IMR-90 (cell line): ENCODE results near the gene SLC9A1. TPM values are rescaled to one million over a fixed set of nuclear protein-coding genes. Genes with fewer than 3 reads are reported as not detected.

Experiments
- ATAC-seq: fragments of 200-7000 bp; cut with Tn5 transposase; 2 replicates; pipeline ENCODE4 v1.9.1; 2020; ENCODE audit warnings: low read depth, mild to moderate bottlenecking, moderate library complexity
- BruUV-seq: library from RNA; stranded (reverse); fragments of 400-500 nt; replicated peaks from 2 replicates; lab custom pipeline; 2021; lab: Mats Ljungman, UMichigan
- CTCF ChIA-PET: fragments of 300-600 bp; formaldehyde crosslinking; extraction: SDS; loops from one replicate; lab custom pipeline; 2021; ENCODE audit warnings: antibody characterized with exemption; lab: Yijun Ruan, JAX
- POLR2A ChIA-PET: fragments of 300-600 bp; sonication (Branson Sonifier 250); formaldehyde crosslinking; loops from one replicate; lab custom pipeline; 2022; ENCODE audit warnings: antibody characterized with exemption; ENCODE audit not compliant: unreplicated experiment; lab: Charles Lee
- DNase-seq: peaks from one replicate; pipeline ENCODE4 v3.0.0; 2013
- H2AFZ ChIP-seq: replicated peaks from 2 replicates; pipeline ENCODE3; 2013; ENCODE audit warnings: low read length, mild to moderate bottlenecking; ENCODE audit not compliant: poor library complexity
- H2AK5ac ChIP-seq: 2 replicates; pipeline ENCODE4 v1.6.1; 2013; ENCODE audit warnings: low read depth, low read length, inconsistent platforms
- H2AK9ac ChIP-seq: replicated peaks from 2 replicates; pipeline ENCODE3; 2013; ENCODE audit warnings: mild to moderate bottlenecking, low read depth, low read length, moderate library complexity; ENCODE audit not compliant: poor library complexity
- H2BK120ac ChIP-seq: 2 replicates; pipeline ENCODE4 v1.6.1; 2013; ENCODE audit warnings: low read depth, low read length, inconsistent platforms
- H2BK15ac ChIP-seq: 3 replicates; pipeline ENCODE4 v1.6.1; 2013; ENCODE audit warnings: low read depth, low read length, inconsistent platforms
- H2BK20ac ChIP-seq: 2 replicates; pipeline ENCODE4 v1.6.1; 2013; ENCODE audit warnings: low read depth, mild to moderate bottlenecking, inconsistent platforms, low read length, moderate library complexity
- H2BK5ac ChIP-seq: 2 replicates; pipeline ENCODE4 v1.6.1; 2013; ENCODE audit warnings: mild to moderate bottlenecking, low read depth, low read length, inconsistent platforms; ENCODE audit not compliant: poor library complexity, severe bottlenecking
- H3K14ac ChIP-seq: replicated peaks from 2 replicates; pipeline ENCODE4 v1.6.1; 2013; ENCODE audit warnings: low read depth, low read length, inconsistent platforms
- H3K18ac ChIP-seq: 2 replicates; pipeline ENCODE4 v1.6.1; 2013; ENCODE audit warnings: low read depth, low read length, control low read depth
- H3K23ac ChIP-seq: 2 replicates; pipeline ENCODE4 v1.6.1; 2013; ENCODE audit warnings: low read depth, low read length, inconsistent platforms
- H3K27ac ChIP-seq: 2 replicates; pipeline ENCODE4 v1.5.1; 2013; ENCODE audit warnings: mild to moderate bottlenecking, control low read depth, low read length; ENCODE audit not compliant: insufficient read depth
- H3K27me3 ChIP-seq: 2 replicates; pipeline ENCODE4 v1.6.1; 2013; ENCODE audit warnings: low read length; ENCODE audit not compliant: control insufficient read depth, insufficient read depth
- H3K36me3 ChIP-seq: 2 replicates; pipeline ENCODE4 v1.6.1; 2013; ENCODE audit warnings: low read length, mixed read lengths; ENCODE audit not compliant: control insufficient read depth, insufficient read depth
- H3K4ac ChIP-seq: 2 replicates; pipeline ENCODE4 v1.6.1; 2013; ENCODE audit warnings: low read depth, low read length, inconsistent platforms
- H3K4me1 ChIP-seq: 2 replicates; pipeline ENCODE4 v1.6.1; 2013; ENCODE audit warnings: low read length, mixed read lengths; ENCODE audit not compliant: control insufficient read depth, insufficient read depth
- H3K4me2 ChIP-seq: 2 replicates; pipeline ENCODE4 v1.6.1; 2013; ENCODE audit warnings: low read depth, mild to moderate bottlenecking, control low read depth, low read length, moderate library complexity
- H3K4me3 ChIP-seq: 2 replicates; pipeline ENCODE4 v1.5.1; 2013; ENCODE audit warnings: low read depth, mild to moderate bottlenecking, control low read depth, low read length, moderate library complexity; ENCODE audit not compliant: insufficient read depth
- H3K56ac ChIP-seq: 2 replicates; pipeline ENCODE4 v1.6.1; 2013; ENCODE audit warnings: low read length, inconsistent platforms; ENCODE audit not compliant: insufficient read depth; ENCODE audit errors: extremely low read depth
- H3K79me1 ChIP-seq, 2 experiments: 2 replicates each; pipeline ENCODE4 v1.6.1; 2013; ENCODE audit warnings: low read length in 2 of 2, inconsistent platforms in 1 of 2, low read depth in 1 of 2
- H3K9ac ChIP-seq: 2 replicates; pipeline ENCODE4 v1.6.1; 2013; ENCODE audit warnings: low read depth, low read length, control low read depth
- H3K9me1 ChIP-seq: 2 replicates; pipeline ENCODE4 v1.6.1; 2013; ENCODE audit warnings: low read length, inconsistent platforms; ENCODE audit not compliant: insufficient read depth
- H3K9me3 ChIP-seq: 2 replicates; pipeline ENCODE4 v1.6.1; 2013; ENCODE audit warnings: low read length; ENCODE audit not compliant: control insufficient read depth, insufficient read depth
- H4K20me1 ChIP-seq: 2 replicates; pipeline ENCODE4 v1.6.1; 2013; ENCODE audit warnings: low read length, inconsistent platforms; ENCODE audit not compliant: insufficient read depth
- H4K5ac ChIP-seq: 2 replicates; pipeline ENCODE4 v1.6.1; 2013; ENCODE audit warnings: mild to moderate bottlenecking, low read depth, low read length, control low read depth
- H4K8ac ChIP-seq, 2 experiments: 2 replicates each; pipeline ENCODE4 v1.6.1; 2013; ENCODE audit warnings: low read depth in 2 of 2, low read length in 2 of 2, control low read depth in 1 of 2, inconsistent platforms in 1 of 2
- H4K91ac ChIP-seq: 2 replicates; pipeline ENCODE4 v1.6.1; 2013; ENCODE audit warnings: low read depth, low read length, inconsistent platforms; ENCODE audit not compliant: insufficient read depth
- BHLHE40 ChIP-seq: fragments of 150-350 bp; IDR thresholded peaks from 2 replicates; pipeline ENCODE4 v1.6.1; 2016; ENCODE audit warnings: mild to moderate bottlenecking, low read depth, low read length
- CEBPB ChIP-seq: IDR thresholded peaks from 2 replicates; pipeline ENCODE4 v1.6.1; 2012; ENCODE audit warnings: low read depth, low read length, improper control_type of control experiment
- CHD1 ChIP-seq: IDR thresholded peaks from 2 replicates; pipeline ENCODE4 v1.6.1; 2012; ENCODE audit warnings: low read depth, low read length, improper control_type of control experiment
- CTCF ChIP-seq: conservative IDR thresholded peaks from 2 replicates; pipeline ENCODE4 v1.5.1; 2012; ENCODE audit warnings: mild to moderate bottlenecking, low read depth, low read length, improper control_type of control experiment
- ELK1 ChIP-seq: fragments of 150-350 bp; IDR thresholded peaks from 2 replicates; pipeline ENCODE4 v1.6.1; 2016; ENCODE audit warnings: low read depth, mild to moderate bottlenecking, low read length, moderate library complexity, borderline replicate concordance
- FOS ChIP-seq: fragments of 150-350 bp; IDR thresholded peaks from 2 replicates; pipeline ENCODE4 v1.6.1; 2016; ENCODE audit warnings: low read depth, low read length
- MAFK ChIP-seq: IDR thresholded peaks from 2 replicates; pipeline ENCODE4 v1.6.1; 2012; ENCODE audit warnings: low read depth, low read length, improper control_type of control experiment
- MAZ ChIP-seq: IDR thresholded peaks from 2 replicates; pipeline ENCODE4 v1.6.1; 2012; ENCODE audit warnings: low read depth, mild to moderate bottlenecking, low read length, improper control_type of control experiment, moderate library complexity, borderline replicate concordance
- MXI1 ChIP-seq: IDR thresholded peaks from 2 replicates; pipeline ENCODE4 v1.6.1; 2012; ENCODE audit warnings: low read depth, mild to moderate bottlenecking, low read length, moderate library complexity, borderline replicate concordance
- NFE2L2 ChIP-seq: fragments of 150-350 bp; IDR thresholded peaks from 2 replicates; pipeline ENCODE4 v1.6.1; 2016; ENCODE audit warnings: low read depth, mild to moderate bottlenecking, low read length
- POLR2A ChIP-seq: IDR thresholded peaks from 2 replicates; pipeline ENCODE4 v1.6.1; 2012; ENCODE audit warnings: mild to moderate bottlenecking, low read depth, low read length
- RAD21 ChIP-seq: IDR thresholded peaks from 2 replicates; pipeline ENCODE4 v1.6.1; 2012; ENCODE audit warnings: low read length, improper control_type of control experiment
- RCOR1 ChIP-seq: IDR thresholded peaks from 2 replicates; pipeline ENCODE4 v1.6.1; 2012; ENCODE audit warnings: mild to moderate bottlenecking, low read length, improper control_type of control experiment; ENCODE audit not compliant: insufficient replicate concordance
- RFX5 ChIP-seq: IDR thresholded peaks from 2 replicates; pipeline ENCODE4 v1.8.0; 2012; ENCODE audit warnings: low read depth, mild to moderate bottlenecking, low read length, moderate library complexity
- SMC3 ChIP-seq: fragments of 150-350 bp; IDR thresholded peaks from 2 replicates; pipeline ENCODE4 v1.6.1; 2016; ENCODE audit warnings: low read depth, mild to moderate bottlenecking, antibody characterized with exemption, low read length, moderate library complexity
- USF2 ChIP-seq: fragments of 150-350 bp; IDR thresholded peaks from 2 replicates; pipeline ENCODE4 v1.6.1; 2017; ENCODE audit warnings: mild to moderate bottlenecking, antibody characterized with exemption, low read length, low read depth
- WGBS, 2 experiments: methylation state at CpG; one replicate each; pipeline versions ENCODE4 v1.1.5 to v1.1.7; 2013; ENCODE audit warnings: missing lambda C conversion rate in 2 of 2; ENCODE audit not compliant: insufficient read length in 1 of 2; ENCODE audit errors: extremely low coverage in 2 of 2; 5-methylcytosine and 5-hydroxymethylcytosine counted together
- dilution Hi-C: fragments of 300-500 bp; cut with HindIII; formaldehyde crosslinking; loops from one replicate; pipeline ENCODE4 v1.14.3; 2018; ENCODE audit warnings: low sequenced_read_pairs; ENCODE audit not compliant: unreplicated experiment
- in situ Hi-C: fragments of 300-500 bp; cut with MboI; formaldehyde crosslinking; loops from 3 replicates; pipeline ENCODE4 v1.14.3; 2019; ENCODE audit warnings: low sequenced_read_pairs, inconsistent platforms, mixed read lengths
- intact Hi-C: fragments of 100-400 bp; cut with micrococcal nuclease; formaldehyde crosslinking; loops from 2 replicates; pipeline ENCODE4 v1.10.0; 2022
- polyA plus RNA-seq, 3 experiments: library from polyadenylated mRNA; depleted of rRNA; stranded (reverse); fragments of >200 nt; gene quantifications; 2 replicates each; pipeline ENCODE4 v1.2.3, GENCODE V29; 2012; ENCODE audit warnings: low replicate concordance in 1 of 3
- total RNA-seq: library from RNA; depleted of rRNA; stranded (reverse); fragments of >200 nt; gene quantifications from 2 replicates; pipeline ENCODE4 v1.2.3, GENCODE V29; 2012

Gene SLC9A1
- total and polyA plus RNA-seq, 2 of the 4 experiments (the other 2 are of a cell fraction), result 2.0 to 21.2 TPM

- Histone ChIP-seq H2BK20ac (no peak overlapping the region), H3K4me2 (no peak overlapping the region), H2AFZ (no peak overlapping the region), H3K79me1 (peaks cover 39 to 94% of the 10 kb centered on the region in 2 experiments), H4K20me1 (peaks cover 64% of the 10 kb centered on the region), H2BK15ac (no peak overlapping the region), H3K36me3 (no peaks in the 10 kb centered on the region), H3K4me1 (peaks cover 18% of the 10 kb centered on the region), H4K91ac (no peak overlapping the region), H3K27ac (no peak overlapping the region), H2AK9ac (no peak overlapping the region), H3K27me3 (no peaks in the 10 kb centered on the region), H3K18ac (no peak overlapping the region), H3K9ac (no peak overlapping the region), H2BK120ac (no peak overlapping the region), H3K4ac (no peak overlapping the region), H2BK5ac (no peak overlapping the region), H4K8ac (no peak overlapping the region), H3K23ac (no peak overlapping the region), H3K14ac (no peak overlapping the region), H3K4me3 (no peak overlapping the region), H3K56ac (no peak overlapping the region), H2AK5ac (no peak overlapping the region), H3K9me3 (no peaks in the 10 kb centered on the region), H3K9me1 (peaks cover 42% of the 10 kb centered on the region), H4K5ac (no peak overlapping the region)
- dilution Hi-C loops, result no loop called here
- no TSS peak for BruUV-seq
- no peak for ATAC-seq
- 92% methylated on average over 5 of the region's 6 CpGs; no CpG with 5 or more reads in 1 of the 2 experiments for WGBS, 2 experiments
- no peak for TF ChIP-seq SMC3
- TF ChIP-seq RAD21, result no peak
- no peak for TF ChIP-seq FOS
- TF ChIP-seq CTCF, result no peak
- TF ChIP-seq POLR2A, result no peak
- no peak for TF ChIP-seq BHLHE40
- TF ChIP-seq NFE2L2, result no peak
- no peak for TF ChIP-seq CEBPB
- no peak for TF ChIP-seq ELK1
- no peak for TF ChIP-seq MAFK
- TF ChIP-seq USF2, result no peak
- no peak for TF ChIP-seq MAZ
- no peak for TF ChIP-seq MXI1
- TF ChIP-seq RFX5, result no peak
- no peak for TF ChIP-seq CHD1
- TF ChIP-seq RCOR1, result no peak
- in situ Hi-C loops, result no loop called here
- POLR2A ChIA-PET, result no interaction called here
- intact Hi-C loops, result no loop called here
- no peak for DNase-seq
- CTCF ChIA-PET, result interaction anchor here (0.6 to 1.0 kb wide), 2 partner anchors 28 to 48 kb away, joined by 3 read pairs; no protein-coding TSS in a partner anchor
These were observed 14.9 kb downstream of the SLC9A1 start for GRCh38 chr1:27139980-27140379.
